Activated CD4-positive, alpha-beta T cell treated with anti-CD3 and anti-CD28 coated beads, Interleukin-2, Interleukin-6, amounts not matched to agents 100 ng/mL and 50 ng/mL, durations not matched to agents 16 hours and 8 hours (primary cell): Measurements from ENCODE around the gene MAPK8.

Source experiments
- DNase-seq: peaks from one replicate; pipeline ENCODE4 v3.0.0-alpha.2; 2020

MAPK8 gene

GRCh38 chr10:48464871-48465736, 158.6 kb downstream of the MAPK8 start:
- DNase-seq = no peak

DNA sequence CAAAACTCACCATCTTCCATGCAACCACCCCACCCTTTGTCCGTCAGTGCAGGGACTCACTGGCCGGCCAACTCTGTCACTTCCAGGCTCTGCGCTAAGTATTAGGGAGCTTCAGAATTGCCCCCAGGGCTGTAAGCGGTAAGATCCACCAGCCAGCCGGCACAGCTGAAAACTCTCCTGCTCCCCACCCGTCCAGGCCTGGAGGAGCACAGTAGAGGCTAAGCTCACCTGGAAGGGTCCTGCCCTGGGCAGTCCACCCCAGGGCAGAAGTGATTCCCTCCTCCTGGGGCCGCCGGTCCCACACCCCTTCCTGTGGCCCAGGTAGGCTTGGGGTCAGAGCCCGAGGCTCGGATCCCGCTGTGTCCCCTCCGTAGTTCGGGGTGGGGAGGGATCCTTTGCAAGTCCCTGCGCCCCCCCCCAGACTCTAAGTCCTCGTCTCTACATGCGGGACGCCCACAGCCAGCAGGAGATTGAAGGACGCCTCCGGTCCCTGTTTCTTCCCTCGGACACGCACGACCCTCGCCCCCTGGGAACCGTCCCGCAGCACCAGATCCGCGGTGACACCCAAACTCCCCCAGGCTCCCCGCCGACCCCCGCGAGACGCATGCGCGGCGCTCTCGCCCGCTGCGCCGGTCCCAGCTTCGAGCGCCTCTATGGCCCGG, 159.5 kb downstream of the MAPK8 start:
- no peak for DNase-seq

DNA sequence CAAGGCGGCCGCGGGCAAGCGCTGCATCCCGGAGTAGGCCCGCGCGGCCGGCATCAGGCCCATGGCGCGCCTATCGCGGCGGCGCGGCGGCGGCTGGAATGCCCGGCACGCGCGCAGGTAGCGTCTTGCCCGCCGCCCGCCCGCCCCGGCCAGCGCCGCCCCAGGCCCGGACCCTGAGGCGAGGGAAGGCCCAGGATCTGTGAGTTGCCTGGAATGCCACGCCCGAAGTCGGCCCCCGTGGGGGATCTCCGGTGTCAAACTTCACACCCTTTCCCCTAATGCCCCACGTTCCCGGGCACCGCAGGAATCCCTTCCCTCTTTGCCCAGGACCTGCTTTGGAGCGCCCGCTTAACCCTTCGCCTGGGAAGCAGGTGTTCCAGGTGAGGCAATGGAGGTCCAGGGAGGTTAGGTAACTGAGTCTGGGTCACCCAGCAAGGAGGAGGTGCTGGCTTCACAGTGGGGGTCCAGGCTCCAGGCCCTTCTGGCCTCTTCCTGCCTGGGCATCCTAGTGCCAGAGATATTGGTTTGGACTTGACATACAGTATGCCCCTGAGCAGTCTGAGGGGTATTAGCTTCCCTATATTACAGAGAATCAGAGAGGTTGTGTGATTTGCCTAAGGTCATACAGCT, 160.2 kb downstream of the MAPK8 start:
- no peak for DNase-seq

DNA sequence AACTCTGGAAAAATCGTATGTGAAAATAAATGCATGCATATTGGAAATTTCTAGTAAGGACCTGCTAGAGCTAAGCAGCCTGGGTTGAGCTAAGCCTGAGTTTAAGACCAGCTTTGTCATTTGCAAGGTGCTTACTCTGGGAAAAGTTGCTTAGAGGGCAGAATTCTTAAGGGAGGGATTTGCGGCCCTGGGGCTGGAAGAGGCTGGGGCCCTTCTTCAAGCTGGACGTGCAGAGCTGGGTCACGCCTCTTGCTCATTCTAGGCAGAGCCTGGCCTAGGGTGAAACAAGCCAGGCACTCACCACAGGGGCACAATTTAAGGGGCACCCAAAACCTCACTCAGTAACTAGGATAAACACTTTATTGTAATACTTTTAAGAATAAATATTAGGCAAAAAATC, 161.2 kb downstream of the MAPK8 start:
- no peak for DNase-seq

- no peak for DNase-seq
These were observed 161.8 kb downstream of the MAPK8 start for GRCh38 chr10:48468130-48468790.

- DNase-seq = no peak
These were observed 162.5 kb downstream of the MAPK8 start for GRCh38 chr10:48468866-48469511.

DNA sequence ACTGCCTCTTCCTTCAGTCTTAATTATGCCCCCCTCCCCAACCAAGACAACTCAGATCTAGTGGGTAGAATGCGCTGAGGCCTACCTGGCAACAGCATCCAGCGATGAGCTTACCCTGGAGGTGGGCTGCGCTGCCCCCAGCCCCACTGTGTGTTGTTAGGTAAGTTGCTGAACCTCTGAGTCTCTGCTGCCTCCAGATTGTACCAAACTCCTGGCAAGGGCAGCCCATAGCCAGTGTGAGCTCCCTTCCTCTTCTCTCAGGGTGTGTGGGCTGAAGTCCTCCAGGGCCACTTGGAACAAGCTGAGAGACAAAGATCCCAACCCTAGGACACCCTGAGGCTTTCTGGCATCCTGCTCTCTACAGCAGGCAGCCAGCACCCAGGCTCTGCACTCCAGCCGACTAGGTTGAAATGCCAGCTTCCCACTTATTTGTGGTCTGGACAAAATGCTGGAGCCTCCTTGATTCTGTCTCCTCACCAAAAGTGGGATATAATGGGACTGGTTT, 163.1 kb downstream of the MAPK8 start:
- DNase-seq = no peak

DNA sequence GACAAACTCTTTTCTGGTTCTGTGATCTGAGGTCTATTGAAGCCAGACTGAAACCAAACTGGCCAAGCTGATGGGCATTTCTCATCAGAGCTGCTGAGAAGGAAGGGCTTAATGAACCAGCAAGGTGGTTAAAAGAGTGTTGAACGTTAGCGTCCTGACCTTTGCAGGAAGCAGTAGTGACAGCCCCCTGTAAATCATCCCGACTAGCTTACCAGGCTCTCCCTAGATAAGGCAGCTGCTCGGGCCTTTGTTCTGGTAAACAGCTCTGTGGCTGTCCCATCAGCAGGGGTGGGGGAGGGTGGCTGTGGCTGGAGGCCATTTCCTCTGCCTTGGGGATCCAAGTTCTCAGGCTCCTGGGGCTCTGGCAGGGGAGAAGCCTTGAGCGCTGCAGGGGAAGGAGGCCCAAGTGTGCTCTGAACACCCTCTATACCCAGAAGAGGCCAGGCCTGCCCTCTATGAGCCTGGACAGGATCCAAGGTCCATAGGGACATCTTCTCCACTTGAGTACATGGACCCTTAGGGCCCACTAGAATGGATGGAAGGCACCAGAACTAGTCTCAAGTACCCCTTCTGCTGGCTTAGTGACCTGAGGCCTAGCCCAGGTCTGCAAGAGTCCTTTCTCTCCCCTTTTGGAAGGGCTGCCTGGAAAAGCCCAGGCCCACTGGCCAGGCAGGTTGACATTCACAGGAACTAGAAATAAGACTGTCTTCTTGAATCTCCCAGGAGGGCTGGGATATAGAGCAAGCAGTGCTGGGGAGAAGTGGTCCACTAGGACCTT, 163.8 kb downstream of the MAPK8 start:
- DNase-seq = no peak

- no peak for DNase-seq
These were observed 164.7 kb downstream of the MAPK8 start for GRCh38 chr10:48470893-48471805.

- DNase-seq = no peak
These were observed 166.1 kb downstream of the MAPK8 start for GRCh38 chr10:48472501-48473069.

GRCh38 chr10:48473704-48474103, 167.2 kb downstream of the MAPK8 start:
- DNase-seq = no peak

DNA sequence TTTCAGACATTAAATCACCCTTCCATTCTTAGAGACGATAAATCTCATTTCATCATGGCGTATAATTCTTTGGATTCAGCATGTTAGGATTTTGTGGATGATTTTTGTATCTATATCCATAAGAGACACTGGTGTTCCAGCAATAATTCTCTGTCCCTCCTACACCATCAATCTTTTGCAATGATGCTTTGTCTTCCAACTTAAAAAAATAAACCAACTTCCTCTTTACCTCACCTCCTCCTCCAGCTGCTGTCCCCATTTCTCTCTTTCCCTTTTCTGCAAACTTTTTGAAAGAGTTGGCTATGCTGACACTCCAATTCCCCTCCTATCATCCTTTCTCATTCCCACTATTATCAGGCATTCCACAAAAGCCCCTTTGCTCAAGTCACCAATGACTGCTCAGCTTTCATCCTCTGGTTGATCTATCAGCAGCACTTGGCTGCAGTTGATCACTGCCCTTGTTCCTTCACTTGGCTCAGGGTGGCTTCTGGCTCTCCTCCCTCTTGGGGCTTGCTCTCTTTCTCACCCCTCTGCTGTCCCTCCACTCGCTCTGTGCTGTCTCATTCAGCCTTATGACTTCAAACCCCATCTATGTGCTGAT, 168.4 kb downstream of the MAPK8 start:
- no peak for DNase-seq

GRCh38 chr10:48475943-48476278, 169.4 kb downstream of the MAPK8 start:
- DNase-seq = no peak

GRCh38 chr10:48476279-48476982, 170.0 kb downstream of the MAPK8 start:
- DNase-seq = no peak

DNA sequence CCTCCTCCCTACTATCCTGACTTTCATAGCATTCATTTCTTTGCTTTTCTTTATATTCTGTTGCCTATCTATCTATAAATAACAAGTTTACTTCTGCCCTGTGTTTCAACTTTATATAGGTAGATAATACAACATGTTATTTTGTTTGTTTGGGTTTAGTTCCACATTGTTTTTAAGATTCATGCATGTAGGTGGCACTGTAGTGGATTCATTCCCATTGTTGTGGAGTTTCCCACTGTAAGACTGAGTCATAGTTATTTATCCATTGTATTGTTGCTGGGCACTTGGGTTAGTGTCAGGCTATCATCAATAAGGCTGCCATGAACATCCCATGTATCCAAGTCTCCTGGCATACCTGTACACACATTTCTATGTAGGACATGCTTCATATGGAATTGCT, 170.7 kb downstream of the MAPK8 start:
- DNase-seq = no peak

- no peak for DNase-seq
These were observed 171.1 kb downstream of the MAPK8 start for GRCh38 chr10:48477616-48478015.

DNA sequence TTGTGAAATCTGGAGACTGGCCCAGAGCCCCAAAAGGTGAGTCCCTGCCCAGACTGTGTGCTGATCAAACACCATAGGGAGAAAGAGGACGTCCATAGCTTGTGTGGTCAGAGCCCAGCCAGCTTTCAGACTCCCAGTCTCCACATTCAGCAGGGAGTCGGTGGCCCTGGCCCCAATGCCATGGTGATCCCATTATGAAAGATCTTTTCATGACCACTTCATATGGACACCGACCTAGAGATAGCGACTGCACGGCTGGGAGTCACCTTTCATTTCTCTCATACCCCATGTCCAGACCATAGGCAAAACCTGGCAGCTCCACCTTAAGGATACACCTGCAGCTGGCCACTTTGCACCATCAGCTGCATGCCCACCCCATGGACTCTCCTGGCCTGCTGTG, 172.0 kb downstream of the MAPK8 start:
- DNase-seq = no peak

GRCh38 chr10:48478980-48479811, 172.7 kb downstream of the MAPK8 start:
- DNase-seq = no peak
